Activated CD4-positive, alpha-beta T cell treated with anti-CD3 and anti-CD28 coated beads for 24 hours (primary cell): ENCODE data around the gene STK11IP.
A peak's percentile ranks its signal among the peaks of the same experiment; 100 is the strongest.

Source experiments
- DNase-seq, 2 donors: peaks; one replicate each; pipeline ENCODE4 v3.0.0-alpha.2; 2020; ENCODE audit warnings: low read depth in 2 of 2

Gene STK11IP, protein sequence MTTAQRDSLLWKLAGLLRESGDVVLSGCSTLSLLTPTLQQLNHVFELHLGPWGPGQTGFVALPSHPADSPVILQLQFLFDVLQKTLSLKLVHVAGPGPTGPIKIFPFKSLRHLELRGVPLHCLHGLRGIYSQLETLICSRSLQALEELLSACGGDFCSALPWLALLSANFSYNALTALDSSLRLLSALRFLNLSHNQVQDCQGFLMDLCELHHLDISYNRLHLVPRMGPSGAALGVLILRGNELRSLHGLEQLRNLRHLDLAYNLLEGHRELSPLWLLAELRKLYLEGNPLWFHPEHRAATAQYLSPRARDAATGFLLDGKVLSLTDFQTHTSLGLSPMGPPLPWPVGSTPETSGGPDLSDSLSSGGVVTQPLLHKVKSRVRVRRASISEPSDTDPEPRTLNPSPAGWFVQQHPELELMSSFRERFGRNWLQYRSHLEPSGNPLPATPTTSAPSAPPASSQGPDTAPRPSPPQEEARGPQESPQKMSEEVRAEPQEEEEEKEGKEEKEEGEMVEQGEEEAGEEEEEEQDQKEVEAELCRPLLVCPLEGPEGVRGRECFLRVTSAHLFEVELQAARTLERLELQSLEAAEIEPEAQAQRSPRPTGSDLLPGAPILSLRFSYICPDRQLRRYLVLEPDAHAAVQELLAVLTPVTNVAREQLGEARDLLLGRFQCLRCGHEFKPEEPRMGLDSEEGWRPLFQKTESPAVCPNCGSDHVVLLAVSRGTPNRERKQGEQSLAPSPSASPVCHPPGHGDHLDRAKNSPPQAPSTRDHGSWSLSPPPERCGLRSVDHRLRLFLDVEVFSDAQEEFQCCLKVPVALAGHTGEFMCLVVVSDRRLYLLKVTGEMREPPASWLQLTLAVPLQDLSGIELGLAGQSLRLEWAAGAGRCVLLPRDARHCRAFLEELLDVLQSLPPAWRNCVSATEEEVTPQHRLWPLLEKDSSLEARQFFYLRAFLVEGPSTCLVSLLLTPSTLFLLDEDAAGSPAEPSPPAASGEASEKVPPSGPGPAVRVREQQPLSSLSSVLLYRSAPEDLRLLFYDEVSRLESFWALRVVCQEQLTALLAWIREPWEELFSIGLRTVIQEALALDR

DNA sequence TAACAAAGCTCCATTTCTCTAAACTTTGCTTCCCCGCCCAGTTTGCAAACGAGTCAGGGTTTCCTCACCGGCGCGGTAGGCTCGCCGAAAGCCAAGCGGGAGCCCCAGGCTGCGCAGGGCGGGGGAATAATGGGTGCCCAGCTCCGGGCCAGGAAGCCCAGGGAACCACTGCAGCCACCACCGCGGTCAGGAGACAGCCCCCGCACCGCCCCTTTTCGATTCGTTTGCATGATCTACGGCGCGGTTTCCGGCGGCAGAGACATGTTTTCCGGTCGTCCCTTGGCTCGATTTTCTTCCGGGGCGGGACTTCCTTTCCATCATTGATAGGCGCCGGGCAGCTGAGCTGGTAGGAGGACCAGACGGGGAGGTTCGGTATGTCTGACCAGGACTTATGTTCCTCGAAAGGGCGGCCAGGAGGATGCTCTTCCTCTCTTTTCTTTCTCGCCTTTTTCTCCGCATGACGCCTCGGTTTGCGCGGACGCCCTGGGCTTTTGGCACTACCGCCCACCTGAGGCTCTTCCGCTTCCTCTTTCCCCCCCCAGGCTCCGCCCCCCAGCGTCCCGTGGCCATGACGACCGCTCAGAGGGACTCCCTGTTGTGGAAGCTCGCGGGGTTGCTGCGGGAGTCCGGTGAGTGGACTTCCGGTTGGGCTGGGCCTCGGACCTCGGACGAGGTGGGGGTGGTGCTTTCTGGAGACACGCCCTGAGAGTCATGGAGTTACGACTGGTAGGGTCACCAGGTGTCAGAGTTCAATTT lies at the start of gene STK11IP:
STK11IP (plus strand) TSS at position 306 of the 756 bp plus-strand sequence; CDS start at position 569, 263 bp downstream.
- DNase-seq, result peak; percentile 84 to 88

DNA sequence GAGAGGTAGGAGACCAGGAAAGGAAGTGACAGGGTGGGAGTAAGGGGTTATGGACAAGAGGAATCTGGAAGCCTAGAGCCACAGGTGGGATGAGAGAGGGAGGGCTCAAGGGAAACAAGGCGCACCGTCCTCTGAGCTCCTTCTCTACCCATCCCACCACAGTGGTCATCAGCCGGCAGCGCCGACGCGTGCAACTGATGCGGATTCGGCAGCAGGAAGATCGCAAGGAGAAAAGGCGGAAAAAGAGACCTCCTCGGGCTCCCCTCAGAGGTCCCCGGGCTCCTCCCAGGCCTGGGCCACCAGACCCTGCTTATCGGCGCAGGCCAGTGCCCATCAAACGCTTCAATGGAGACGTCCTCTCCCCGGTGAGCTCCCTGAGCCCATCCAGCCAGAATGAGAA lies 48.7 kb upstream of the STK11IP start:
- no peak for DNase-seq

DNA sequence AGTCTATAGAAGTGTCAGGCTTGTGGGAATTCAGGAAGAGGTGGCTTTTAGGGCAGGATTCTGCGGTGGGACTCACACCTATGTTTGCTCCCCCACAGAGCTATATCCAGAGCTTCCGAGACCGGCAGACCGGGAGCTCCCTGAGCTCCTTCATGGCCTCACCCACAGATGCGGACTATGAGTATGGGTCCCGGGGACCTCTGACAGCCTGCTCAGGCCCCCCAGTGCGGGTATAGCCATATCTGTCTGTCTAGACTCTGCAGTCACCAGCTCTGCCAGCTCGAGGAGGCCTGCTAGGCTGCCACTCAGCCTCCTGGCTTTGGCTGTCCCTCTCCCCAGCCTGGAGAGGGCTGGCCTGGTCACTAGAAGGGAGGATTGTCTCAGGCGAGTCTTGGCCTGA lies 48.0 kb upstream of the STK11IP start:
- DNase-seq, result no peak

DNA sequence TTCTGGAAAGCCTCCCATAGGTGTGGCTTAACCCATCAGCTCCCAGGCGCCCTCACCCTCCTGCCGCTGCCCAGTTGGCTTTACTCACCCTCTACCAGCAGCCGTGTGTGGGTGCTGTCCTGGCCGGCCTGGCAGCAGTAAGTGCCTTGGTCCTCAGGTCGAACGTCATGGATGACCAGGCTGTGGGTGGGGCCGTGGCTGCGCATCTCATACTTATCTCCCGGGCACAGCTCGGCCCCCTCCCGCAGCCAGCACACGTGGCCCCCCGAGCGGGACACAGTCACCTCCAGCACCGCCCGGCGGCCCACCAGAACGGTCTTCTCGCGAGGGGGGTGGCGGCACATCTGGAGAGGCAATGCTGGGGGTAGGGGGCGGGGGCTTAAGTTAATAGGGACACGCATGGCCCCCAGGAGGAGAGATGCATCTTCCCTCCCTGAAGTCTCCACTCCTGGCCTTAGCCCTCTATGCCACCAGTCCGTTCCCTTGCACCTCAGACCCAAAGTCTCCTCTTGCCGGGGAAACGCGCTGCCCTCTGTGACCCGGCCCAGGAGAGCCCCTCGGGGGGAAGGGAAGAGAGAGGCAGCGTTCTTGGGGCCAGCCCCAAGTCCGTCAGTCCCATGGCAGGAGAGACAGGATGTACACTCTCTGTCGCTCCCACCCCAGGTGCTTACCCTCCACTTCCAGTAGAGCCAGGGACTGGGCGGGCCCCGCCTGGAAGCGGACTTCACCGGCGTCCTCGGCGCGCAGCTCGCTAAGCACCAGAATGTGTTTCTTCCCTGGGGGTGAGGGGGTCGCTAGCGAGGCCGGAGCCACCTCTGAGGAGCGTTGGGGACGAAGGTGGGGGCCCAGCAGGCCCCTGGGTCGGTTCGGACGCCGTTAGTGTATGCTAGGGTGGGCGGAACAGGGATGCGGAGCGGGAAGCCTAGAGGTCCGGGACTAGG lies 45.9 kb upstream of the STK11IP start:
- DNase-seq, result peak in 1 of 2 donors; percentile 10

DNA sequence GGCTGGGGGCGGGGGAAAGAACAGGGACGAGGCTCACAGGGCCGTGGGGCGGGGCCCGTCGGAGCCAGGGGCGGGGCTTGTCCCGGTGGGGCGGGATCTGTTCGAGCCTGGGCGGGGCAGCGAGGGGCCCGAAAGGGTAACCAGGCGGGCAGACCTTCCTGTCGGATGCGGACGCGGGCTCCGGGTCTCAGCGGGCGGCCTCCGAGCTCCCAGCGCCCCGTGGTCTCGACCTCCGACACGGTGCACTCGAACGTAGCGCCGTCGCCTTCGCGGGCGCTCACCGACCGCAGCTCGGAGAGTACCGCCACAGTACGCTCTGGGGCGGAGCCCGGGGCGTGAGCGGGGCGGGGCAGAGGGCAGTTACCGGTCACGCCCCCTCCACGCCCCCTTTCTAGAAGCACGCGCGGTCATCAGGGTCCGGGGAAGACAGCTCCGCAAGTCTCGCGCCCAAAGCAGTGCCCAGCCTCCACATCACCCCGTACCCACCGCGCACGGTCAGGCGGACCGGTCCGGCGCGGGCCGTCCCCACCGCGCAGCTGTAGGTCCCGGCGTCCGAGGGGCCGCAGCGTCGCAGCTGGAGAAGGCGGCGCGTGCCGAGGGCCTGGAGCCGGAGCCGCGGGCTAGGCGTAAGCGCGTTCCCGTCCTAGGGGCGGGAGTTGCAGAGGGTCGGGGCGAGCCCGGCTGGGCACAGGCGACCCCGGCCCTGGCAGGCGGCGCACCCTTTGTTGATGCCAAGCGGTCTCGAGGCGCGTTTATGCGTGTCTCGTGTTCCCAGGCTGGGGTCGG lies 45.1 kb upstream of the STK11IP start:
- peak; percentile 72 to 73 for DNase-seq

DNA sequence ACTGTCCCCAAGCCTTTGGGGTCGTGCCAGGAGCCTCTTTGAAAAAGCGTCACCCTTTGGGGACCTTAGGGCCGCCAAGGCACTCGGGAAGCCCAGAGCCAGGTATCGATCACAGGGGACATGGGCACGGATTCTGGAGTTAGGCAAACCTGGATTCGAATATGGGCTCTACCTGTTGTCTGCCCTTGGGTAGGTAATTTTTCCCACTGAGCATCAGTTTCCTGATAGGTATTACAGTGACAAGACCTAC lies 44.6 kb upstream of the STK11IP start:
- no peak for DNase-seq

DNA sequence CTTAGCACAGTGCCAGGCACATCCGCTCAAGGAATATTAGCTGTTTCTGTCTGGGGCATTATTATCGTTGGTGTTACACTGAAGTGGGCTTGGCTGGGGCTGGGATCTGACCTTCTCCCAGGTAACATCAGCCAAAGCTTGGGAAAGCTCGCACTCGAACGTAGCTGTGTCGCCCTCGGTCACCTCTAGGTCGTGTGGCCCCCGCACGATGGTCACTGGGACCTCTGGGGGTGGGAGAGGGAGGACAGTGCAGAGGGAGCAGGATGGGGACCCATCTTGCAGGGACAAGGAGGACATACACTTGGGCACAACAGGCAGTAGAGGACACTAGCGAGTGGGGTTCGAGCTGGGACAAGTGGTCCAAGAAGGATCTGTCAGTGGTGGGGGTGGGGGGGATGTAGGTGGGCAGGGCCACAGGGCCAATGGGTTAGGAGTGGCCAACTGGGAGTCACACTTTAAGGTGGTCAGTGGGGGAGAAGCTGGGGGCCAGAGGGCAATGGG lies 44.1 kb upstream of the STK11IP start:
- DNase-seq, result no peak

DNA sequence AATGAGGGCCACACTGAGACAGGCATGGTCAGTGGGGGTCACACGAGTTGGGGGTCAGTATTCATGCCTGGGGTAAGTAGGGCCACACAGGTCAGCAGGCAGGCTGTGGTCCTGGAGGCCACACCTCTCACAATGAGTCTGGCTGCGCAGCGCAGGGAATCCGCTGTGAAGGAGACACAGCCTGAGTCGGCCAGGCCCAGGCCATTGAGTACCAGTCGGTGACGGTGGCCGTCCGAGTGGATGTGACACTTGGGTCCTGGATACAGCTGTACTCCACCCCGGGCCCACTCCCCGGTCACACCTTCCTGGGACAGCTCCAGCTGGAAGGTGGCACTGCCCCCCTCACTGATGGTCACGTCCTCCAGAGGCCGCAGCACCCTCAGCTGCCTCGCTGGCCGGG lies 43.3 kb upstream of the STK11IP start:
- DNase-seq, result no peak

DNA sequence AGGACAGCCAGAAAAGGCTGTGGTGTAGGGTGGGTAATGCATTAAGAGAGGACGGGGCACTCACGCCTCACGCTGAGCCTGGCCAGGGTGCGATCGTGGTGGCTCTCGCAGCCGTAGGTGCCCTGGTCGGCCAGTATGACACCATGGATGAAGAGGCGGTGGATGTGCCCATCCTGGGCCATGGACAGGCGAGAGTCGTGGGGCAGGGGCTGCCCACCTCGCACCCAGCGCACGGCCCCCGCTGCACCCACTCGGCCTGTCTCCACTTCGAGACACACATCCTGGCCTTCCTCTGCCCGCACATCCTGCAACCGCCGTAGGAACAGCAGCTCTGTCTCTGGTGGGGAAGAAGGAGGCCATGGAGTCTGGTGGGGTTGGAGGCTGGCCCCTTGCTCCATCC lies 41.7 kb upstream of the STK11IP start:
- no peak for DNase-seq

DNA sequence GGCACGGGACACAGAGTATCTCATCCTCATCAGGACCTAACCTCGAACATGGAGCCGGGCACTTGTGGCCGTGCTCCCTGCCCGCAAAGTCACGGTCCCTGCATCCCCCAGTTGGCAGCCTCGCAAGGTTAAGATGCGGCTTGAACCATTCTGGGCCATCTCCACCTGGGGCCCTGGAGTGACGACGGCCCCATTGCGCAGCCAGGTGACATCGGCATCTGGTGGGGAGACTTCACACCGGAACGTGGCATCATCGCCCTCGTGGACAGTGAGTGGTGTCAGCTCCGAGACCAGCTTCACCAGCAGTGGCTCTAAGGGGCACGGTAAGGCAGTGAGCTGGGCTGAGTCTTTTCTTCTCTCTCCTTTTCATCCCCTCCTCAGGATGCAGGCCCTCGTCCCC lies 41.2 kb upstream of the STK11IP start:
- DNase-seq, result no peak

DNA sequence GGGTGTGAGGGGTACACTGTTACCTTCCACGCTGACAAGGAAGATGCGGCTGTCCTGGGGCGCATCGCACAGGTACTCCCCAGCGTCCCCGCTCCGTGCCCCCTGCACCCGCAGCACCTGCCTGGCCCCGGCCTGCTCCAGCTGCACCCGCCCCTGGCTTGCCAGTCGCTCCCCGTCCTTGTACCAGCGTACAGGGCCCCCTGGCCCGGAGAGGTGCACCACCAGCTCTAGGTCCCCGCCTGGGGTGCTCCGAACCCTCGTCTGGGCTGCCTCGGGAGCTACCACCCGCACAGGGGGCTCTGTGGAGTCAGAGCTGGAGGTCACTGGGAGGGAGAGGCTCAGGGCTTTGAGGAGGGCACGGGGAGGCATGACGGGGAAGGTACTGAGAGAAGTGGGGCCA lies 40.3 kb upstream of the STK11IP start:
- DNase-seq, result no peak

DNA sequence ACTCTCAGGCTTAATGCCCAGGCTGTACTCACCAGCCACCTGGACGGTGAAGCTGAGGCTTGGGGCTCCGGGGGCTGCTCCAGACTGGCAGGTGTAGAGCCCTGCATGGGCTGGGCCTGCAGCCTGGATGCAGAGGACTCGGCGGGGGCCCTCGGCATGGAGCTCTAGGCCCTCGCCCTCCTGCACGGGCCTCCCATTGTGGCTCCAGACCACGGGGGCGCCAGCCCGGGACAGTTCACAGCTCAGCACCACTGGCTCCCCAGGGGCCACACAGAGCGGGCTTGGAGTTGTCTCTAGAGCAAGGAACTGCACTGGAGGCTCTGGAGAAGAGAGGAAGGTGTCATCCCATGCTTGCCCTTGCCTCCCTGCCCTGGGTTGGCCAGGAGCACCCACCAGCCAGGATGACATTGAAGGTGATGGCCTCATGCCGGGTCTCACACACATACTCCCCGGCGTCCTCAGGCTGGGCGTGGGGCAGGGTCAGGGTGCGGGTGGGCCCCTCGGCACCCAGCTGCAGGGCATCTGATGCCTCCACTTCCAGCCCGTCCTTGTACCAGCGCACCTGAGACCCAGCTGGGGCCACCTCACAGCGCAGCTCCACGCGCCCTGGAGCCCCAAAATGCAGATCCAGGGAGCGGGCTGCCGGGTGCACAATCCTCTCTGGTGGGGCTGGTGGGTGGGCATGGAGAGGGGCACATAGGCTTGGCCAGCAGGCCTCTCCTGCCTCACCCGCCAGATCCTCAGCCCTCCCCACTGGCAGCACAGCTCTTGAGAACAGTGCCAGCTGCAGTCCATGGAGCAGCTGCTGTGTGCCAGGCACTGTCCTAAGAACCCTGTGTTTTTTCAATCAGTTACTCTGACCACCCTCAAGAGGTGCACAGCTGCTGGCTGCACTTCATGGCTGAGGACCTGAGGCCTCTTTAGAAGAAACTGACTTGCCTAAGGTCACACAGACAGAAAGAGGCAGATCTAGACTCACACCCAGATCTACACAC lies 39.6 kb upstream of the STK11IP start:
- DNase-seq, result no peak

DNA sequence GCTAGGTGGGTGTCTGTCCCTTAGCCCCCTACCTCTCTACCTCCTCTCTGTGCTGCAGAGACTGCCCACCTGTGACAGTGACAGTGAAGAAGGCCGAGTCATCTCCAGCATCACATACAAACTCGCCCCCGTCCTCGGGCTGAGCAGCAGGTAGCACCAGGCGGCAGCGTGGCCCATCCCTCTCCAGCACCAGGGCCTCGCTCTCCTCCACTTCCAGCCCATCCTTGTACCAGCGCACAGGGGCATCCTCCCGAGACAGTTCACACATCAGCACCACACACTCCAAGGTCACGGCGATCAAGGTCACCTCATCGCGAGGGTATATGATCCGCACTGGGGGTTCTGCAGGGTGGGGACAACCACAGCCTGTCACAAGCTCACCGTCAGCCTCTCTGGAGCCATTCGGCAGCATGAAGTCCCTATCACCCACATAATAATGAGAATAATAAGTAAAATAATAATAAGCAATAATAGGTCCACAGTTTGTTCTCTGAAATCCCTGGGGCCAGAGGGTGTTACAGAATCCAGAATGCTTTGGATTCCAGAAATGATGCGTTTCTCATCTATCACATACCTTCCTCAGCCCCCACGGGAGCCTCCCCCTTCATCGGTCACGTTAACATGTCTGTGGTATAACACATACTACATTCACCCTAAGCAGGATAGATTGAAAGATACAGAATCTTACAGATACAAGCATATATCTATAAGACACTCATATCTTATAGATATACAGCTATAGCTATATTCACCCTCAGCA lies 38.3 kb upstream of the STK11IP start:
- no peak for DNase-seq

DNA sequence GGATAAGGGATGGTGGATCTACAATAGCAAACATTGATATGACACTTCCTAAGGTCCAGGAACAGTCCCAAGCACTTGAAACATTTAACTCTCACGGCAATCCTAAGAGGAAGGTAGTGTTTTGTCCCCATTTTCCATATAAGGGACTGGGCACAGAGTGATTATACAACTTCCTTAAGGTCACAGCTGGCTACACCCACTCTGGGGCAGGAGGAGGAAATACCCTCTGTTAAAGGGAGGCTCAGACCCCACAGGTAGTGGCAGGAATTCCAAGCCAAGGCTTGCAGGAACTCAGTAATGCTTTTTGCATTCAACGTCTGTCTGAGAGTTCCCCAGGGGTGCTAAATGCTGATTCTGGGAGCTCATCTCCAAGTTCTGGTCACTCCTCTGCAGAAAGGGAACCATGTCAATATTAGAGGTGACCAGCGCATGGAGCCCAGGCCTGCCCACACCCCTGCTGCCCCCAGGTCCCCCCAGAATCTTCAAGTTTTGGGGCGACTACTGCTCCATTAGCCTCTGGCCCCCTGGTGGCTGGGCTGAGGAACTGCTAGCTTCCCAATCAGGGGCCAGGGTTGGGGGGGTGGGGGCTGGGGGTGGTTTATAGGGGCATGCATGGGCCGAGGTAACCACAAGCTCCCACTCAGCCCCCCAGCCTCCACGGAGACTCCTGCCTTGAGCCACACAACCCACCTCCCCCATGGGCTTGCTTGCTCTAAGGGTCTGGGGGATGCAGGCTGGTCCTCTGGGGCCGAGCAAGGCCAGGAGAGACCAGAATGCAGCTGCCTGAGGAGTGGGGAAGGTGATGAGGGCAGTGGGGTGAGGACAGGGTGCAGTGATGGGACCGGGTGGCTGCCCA lies 37.4 kb upstream of the STK11IP start:
- DNase-seq, result no peak

DNA sequence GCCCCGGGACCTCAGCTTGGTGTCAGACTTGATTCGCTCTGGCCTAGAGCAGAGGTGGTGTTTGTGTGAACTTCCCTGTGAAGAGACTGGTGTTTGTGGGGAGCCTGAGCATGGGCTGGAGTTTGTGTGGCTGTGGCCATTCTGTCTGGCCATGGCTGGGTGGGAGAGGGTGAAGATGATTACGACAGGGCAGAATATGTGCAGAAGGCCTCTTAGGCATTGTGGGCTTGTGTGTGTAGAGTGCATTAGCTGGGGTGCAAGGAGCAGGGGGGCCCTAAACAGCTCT lies 36.8 kb upstream of the STK11IP start:
- DNase-seq, result no peak

DNA sequence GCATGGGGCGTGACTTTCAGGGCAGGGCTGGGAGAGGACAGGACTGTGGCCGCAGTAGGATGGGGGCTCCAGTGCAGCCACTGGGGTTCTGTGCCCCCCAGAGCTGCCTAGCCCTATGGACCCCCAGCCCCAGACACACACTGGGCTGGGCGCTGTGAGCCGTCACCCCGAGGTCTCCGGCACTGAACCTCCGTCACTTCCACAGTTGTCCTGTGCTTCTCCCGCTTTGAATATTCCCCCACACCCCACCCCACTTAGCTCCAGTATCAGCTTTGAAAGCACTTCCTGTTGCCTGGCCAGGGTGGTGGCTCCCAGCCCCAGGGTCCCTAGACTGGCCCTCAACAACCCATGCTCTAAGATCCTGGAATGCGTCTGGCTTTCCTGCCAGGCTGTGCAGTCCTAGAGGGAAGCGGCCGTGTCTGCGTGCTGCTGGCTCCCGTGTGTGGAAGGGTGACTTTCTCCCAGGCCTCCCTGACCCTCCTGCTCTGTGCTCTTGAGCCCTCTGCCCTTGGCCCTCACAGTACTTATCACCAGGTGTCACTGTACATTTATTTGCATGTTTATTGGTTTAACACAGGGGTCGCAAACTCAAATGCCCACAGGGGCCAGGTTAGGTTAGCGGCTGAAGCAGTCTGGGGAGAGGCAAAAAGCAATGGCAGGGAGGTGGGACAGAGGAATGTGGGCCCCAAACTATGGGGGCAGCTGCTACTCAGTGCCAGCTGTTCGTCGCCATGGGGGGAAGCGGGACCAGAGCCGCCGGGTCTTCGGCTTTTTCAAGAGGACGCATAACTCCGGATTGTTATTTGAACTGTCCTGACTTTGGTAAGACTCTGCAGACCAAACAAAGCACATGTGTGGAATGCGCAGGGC lies 36.2 kb upstream of the STK11IP start:
- DNase-seq, result no peak
